ENCODE measurements around the gene DSCAML1. TPM values are rescaled to one million over a fixed set of nuclear protein-coding genes. Genes with fewer than 3 reads are reported as not detected.

DSCAML1 gene
- total RNA-seq, 1 experiment from 2014 or later = not detected

DNA sequence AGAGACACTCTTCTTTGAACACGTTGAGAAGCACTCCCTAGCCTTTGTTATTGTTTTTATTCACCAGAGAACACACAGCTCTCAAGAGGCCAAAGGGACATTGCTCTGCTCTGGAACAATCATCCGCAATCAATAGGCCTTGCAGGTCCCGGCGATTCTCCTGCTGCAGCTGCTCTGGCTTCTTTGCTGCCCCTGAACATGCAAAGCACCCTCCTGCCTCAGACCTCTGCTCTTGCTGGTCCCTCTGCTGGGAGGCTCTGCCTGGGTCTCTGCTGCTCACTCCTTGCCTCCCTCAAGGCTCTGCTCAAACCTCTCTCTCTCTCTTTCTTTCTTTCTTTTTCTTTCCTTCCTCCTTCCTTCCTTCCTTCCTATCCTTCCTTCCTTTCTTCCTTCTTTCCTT lies 232.7 kb downstream of the DSCAML1 start:
- ATAC-seq (no peak), DNase-seq (ENCODE audit: low read depth, low spot score) (no peak)
- intact Hi-C loops (cut with micrococcal nuclease) = no loop called here
- Histone ChIP-seq H3K4me2 (ENCODE audit: low read length) (no peak overlapping the region), H3K27me3 (ENCODE audit: insufficient read depth, low read length) (peaks cover 48% of the 10 kb centered on the region), H3K9me2 (ENCODE audit: insufficient read depth) (no peaks in the 10 kb centered on the region), H4K20me1 (ENCODE audit: insufficient read depth) (no peaks in the 10 kb centered on the region), H3K9ac (ENCODE audit: low read length) (no peak overlapping the region), H3K4me1 (ENCODE audit: control insufficient read depth in 1 of 2, insufficient read depth in 2 of 2, low read length in 2 of 2) (no peaks in the 10 kb centered on the region), H3K36me3 (ENCODE audit: control insufficient read depth in 1 of 2, insufficient read depth in 2 of 2, low read length in 2 of 2) (no peaks in the 10 kb centered on the region), H3K79me2 (ENCODE audit: insufficient read depth, low read length) (no peaks in the 10 kb centered on the region), H3K27ac (ENCODE audit: low read depth, low read length) (no peak overlapping the region), H3K9me3 (ENCODE audit: control insufficient read depth in 1 of 2, insufficient read depth in 1 of 2, low read depth in 1 of 2, low read length in 2 of 2) (no peaks in the 10 kb centered on the region), H2AFZ (ENCODE audit: low read depth, low read length, poor library complexity, severe bottlenecking) (no peak overlapping the region), H3K4me3 (replicated peaks in 1 of 2; ENCODE audit: low read depth in 1 of 2, low read length in 2 of 2) (no peak overlapping the region)
- TF ChIP-seq ZFX (IDR thresholded peaks at IDR 0.05) = no peak
- TF ChIP-seq, protein P1, sequence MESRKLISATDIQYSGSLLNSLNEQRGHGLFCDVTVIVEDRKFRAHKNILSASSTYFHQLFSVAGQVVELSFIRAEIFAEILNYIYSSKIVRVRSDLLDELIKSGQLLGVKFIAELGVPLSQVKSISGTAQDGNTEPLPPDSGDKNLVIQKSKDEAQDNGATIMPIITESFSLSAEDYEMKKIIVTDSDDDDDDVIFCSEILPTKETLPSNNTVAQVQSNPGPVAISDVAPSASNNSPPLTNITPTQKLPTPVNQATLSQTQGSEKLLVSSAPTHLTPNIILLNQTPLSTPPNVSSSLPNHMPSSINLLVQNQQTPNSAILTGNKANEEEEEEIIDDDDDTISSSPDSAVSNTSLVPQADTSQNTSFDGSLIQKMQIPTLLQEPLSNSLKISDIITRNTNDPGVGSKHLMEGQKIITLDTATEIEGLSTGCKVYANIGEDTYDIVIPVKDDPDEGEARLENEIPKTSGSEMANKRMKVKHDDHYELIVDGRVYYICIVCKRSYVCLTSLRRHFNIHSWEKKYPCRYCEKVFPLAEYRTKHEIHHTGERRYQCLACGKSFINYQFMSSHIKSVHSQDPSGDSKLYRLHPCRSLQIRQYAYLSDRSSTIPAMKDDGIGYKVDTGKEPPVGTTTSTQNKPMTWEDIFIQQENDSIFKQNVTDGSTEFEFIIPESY (IDR thresholded peaks at IDR 0.05; ENCODE audit: extremely low read depth, insufficient replicate concordance, low read length) = no peak
- no peak for TF ChIP-seq ZNF274 (IDR thresholded peaks at IDR 0.05; ENCODE audit: low read depth, low read length)
- no TSS peak for BruUV-seq (replicated peaks)
- RAD21 ChIA-PET (ENCODE audit: low non-redundant PET in 1 of 2, low total read pairs in 2 of 2, uncharacterized antibody in 2 of 2, unreplicated experiment in 2 of 2) = no interaction called here
- CTCF ChIA-PET = no interaction called here
- POLR2A ChIA-PET = no interaction called here

DNA sequence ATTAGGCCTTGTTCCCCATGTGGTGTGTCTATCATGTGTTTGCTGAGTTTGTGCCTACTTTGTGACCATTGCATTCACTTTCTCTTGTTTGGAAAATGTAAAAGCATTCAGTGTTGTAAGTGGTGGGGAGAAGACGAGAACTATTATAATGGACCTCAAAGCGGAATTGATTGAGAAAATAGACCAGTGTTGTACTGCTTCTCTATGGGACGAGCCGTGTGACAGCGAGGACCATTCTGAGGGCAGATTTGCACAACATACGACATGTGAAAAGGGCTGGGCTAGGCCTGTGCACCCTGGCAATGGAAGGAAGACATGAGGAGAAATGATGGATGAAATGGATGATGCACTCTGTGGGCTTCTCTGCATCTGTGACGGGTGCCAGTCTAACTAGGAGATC lies 233.5 kb downstream of the DSCAML1 start:
- POLR2A ChIA-PET = no interaction called here
- ATAC-seq = no peak
- BruUV-seq (replicated peaks) = no TSS peak
- Histone ChIP-seq H3K4me3 (replicated peaks in 1 of 2; ENCODE audit: low read depth in 1 of 2, low read length in 2 of 2) (no peak overlapping the region), H3K9ac (ENCODE audit: low read length) (no peak overlapping the region), H3K4me1 (ENCODE audit: control insufficient read depth in 1 of 2, insufficient read depth in 2 of 2, low read length in 2 of 2) (no peaks in the 10 kb centered on the region), H4K20me1 (ENCODE audit: insufficient read depth) (no peaks in the 10 kb centered on the region), H3K4me2 (ENCODE audit: low read length) (no peak overlapping the region), H3K27me3 (ENCODE audit: insufficient read depth, low read length) (peaks cover 51% of the 10 kb centered on the region), H3K27ac (ENCODE audit: low read depth, low read length) (no peak overlapping the region), H3K9me3 (ENCODE audit: control insufficient read depth in 1 of 2, insufficient read depth in 1 of 2, low read depth in 1 of 2, low read length in 2 of 2) (no peaks in the 10 kb centered on the region), H3K79me2 (ENCODE audit: insufficient read depth, low read length) (no peaks in the 10 kb centered on the region), H3K36me3 (ENCODE audit: control insufficient read depth in 1 of 2, insufficient read depth in 2 of 2, low read length in 2 of 2) (no peaks in the 10 kb centered on the region), H2AFZ (ENCODE audit: low read depth, low read length, poor library complexity, severe bottlenecking) (no peak overlapping the region), H3K9me2 (ENCODE audit: insufficient read depth) (no peaks in the 10 kb centered on the region)
- intact Hi-C loops (cut with micrococcal nuclease) = no loop called here
- CTCF ChIA-PET = no interaction called here
- no peak for DNase-seq (ENCODE audit: low read depth, low spot score)
- RAD21 ChIA-PET (ENCODE audit: low non-redundant PET in 1 of 2, low total read pairs in 2 of 2, uncharacterized antibody in 2 of 2, unreplicated experiment in 2 of 2) = no interaction called here
- no peak for TF ChIP-seq EZH2 (IDR thresholded peaks at IDR 0.05)
- TF ChIP-seq ELF1 (IDR thresholded peaks at IDR 0.05; ENCODE audit: borderline replicate concordance, low read depth) = no peak
- no peak for TF ChIP-seq EZH2phosphoT487 (IDR thresholded peaks at IDR 0.05; ENCODE audit: borderline replicate concordance)
- TF ChIP-seq CEBPB (IDR thresholded peaks at IDR 0.05; ENCODE audit: low read depth) = no peak
- no peak for TF ChIP-seq SP1 (IDR thresholded peaks at IDR 0.05; ENCODE audit: low read depth)
- TF ChIP-seq POLR2A (IDR thresholded peaks at IDR 0.05; ENCODE audit: borderline replicate concordance, extremely low read depth, insufficient read depth, insufficient read length) = no peak
- TF ChIP-seq, protein P1 (IDR thresholded peaks at IDR 0.05; ENCODE audit: extremely low read depth, insufficient replicate concordance, low read length) = no peak
- TF ChIP-seq ZNF274 (IDR thresholded peaks at IDR 0.05; ENCODE audit: low read depth, low read length) = no peak
- TF ChIP-seq FOSL1 (IDR thresholded peaks at IDR 0.05; ENCODE audit: low read depth) = no peak
- TF ChIP-seq SRF (IDR thresholded peaks at IDR 0.05; ENCODE audit: low read depth) = no peak
- TF ChIP-seq CBX3 (IDR thresholded peaks at IDR 0.05; ENCODE audit: low read depth) = no peak
- TF ChIP-seq POLR2AphosphoS5 (IDR thresholded peaks at IDR 0.05; ENCODE audit: low read depth, low read length) = no peak
- no peak for TF ChIP-seq ZFX (IDR thresholded peaks at IDR 0.05)
- no peak for TF ChIP-seq SIN3A (IDR thresholded peaks at IDR 0.05; ENCODE audit: low read depth)
- TF ChIP-seq, protein P2, sequence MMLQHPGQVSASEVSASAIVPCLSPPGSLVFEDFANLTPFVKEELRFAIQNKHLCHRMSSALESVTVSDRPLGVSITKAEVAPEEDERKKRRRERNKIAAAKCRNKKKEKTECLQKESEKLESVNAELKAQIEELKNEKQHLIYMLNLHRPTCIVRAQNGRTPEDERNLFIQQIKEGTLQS (IDR thresholded peaks at IDR 0.05) = no peak
- TF ChIP-seq, protein P3, sequence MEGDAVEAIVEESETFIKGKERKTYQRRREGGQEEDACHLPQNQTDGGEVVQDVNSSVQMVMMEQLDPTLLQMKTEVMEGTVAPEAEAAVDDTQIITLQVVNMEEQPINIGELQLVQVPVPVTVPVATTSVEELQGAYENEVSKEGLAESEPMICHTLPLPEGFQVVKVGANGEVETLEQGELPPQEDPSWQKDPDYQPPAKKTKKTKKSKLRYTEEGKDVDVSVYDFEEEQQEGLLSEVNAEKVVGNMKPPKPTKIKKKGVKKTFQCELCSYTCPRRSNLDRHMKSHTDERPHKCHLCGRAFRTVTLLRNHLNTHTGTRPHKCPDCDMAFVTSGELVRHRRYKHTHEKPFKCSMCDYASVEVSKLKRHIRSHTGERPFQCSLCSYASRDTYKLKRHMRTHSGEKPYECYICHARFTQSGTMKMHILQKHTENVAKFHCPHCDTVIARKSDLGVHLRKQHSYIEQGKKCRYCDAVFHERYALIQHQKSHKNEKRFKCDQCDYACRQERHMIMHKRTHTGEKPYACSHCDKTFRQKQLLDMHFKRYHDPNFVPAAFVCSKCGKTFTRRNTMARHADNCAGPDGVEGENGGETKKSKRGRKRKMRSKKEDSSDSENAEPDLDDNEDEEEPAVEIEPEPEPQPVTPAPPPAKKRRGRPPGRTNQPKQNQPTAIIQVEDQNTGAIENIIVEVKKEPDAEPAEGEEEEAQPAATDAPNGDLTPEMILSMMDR (IDR thresholded peaks at IDR 0.05 in 2 of 3, conservative IDR thresholded peaks at IDR 0.05 in 1 of 3; ENCODE audit: borderline replicate concordance in 1 of 3, insufficient read depth in 1 of 3, low read depth in 2 of 3, low read length in 2 of 3) = no peak

Data from HCT116 (cell line).